ENCODE data around the gene EHBP1L1. TPM values are rescaled to one million over a fixed set of nuclear protein-coding genes. Genes with fewer than 3 reads are reported as not detected.

EHBP1L1 gene
- polyA plus RNA-seq, 3 donors: 29.6 to 507 (median 42.6) TPM

DNA sequence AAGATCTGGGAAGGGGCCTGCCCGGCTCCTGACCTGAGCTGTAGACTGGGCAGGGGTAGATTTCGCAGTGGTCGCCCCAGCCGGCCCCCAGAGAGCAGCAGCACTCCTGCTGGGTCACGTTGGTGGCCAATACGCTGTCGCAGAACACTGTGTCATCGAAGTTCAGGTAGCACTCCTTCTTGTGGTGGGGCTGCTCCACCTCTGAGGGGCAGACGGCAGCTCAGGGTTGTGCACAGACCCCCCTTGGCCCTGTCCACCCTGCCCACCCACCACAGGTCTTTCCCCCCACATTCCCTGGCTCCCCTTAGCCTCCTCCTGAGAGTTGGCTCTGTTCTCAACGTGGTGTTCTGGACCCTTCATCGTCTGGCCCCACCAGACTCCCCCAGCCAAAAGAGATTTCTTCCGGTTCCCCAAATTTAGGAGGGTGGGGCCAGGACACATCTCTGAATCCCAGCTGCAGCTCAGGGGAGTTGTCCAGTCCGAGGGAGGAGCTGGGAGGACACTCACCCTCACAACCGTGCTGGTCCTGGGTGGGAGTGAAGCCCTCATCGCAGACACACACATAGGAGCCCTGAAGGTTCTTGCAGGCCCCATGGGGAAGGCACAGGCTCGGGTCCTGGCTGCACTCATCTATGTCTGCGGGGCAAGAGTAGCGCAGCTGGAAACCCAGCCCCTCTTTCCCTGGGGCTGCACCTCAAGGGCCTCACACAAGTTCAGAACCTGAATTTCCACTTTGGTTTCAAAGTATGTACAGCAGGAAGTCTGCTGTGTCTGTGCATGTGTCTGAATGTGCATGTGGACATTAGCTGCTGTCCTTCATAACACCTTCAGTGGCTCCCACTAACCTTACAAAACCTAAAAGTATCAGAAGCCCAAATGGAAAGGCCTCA, 34.5 kb upstream of the EHBP1L1 start:
- WGBS (ENCODE audit: insufficient coverage): 33% methylated on average over 14 of the region's 18 CpGs
- Mint-ChIP-seq H3K36me3 (peaks cover 11 to 26% of the 10 kb centered on the region in 2 donors), H3K4me3 (peak overlapping the region; percentile 82 to 86), H3K9me3 (no peaks in the 10 kb centered on the region), H3K4me1 (peaks cover 20% of the 10 kb centered on the region), H3K27ac (peak overlapping the region; percentile 72 to 88 (median 85)), H3K27me3 (ENCODE audit: low read depth in 3 of 3) (peaks cover 9 to 12% (median 11%) of the 10 kb centered on the region in 3 donors)
- Histone ChIP-seq H3K9ac (ENCODE audit: insufficient read depth, low read length, poor library complexity, severe bottlenecking) (peak overlapping the region; percentile 54), H4K20me1 (ENCODE audit: insufficient read depth, low read length) (peaks cover 5% of the 10 kb centered on the region), H3K27ac (ENCODE audit: low read depth in 1 of 2, low read length in 2 of 2) (peak overlapping the region; percentile 20 to 49), H3K27me3 (ENCODE audit: control insufficient read depth in 2 of 2, insufficient read depth in 2 of 2, low read length in 2 of 2) (no peaks in the 10 kb centered on the region), H3K9me3 (replicated peaks in 1 of 2; ENCODE audit: control insufficient read depth in 1 of 2, insufficient read depth in 1 of 2, low read length in 2 of 2) (no peaks in the 10 kb centered on the region), H3K4me1 (ENCODE audit: control insufficient read depth in 1 of 2, insufficient read depth in 2 of 2, low read length in 2 of 2) (peaks cover 16 to 34% of the 10 kb centered on the region in 2 donors), H3K4me3 (replicated peaks in 1 of 3; ENCODE audit: low read depth in 2 of 3, low read length in 3 of 3) (peak overlapping the region; percentile 48 to 90 (median 51)), H3K79me2 (ENCODE audit: insufficient read depth, low read length) (no peaks in the 10 kb centered on the region), H2AFZ (ENCODE audit: insufficient read depth, low read depth, low read length, poor library complexity, severe bottlenecking) (peak overlapping the region; percentile 90), H3K36me3 (replicated peaks in 1 of 2; ENCODE audit: control insufficient read depth in 1 of 2, insufficient read depth in 2 of 2, low read length in 2 of 2) (peaks cover 22 to 24% of the 10 kb centered on the region in 2 donors), H3K4me2 (replicated peaks; ENCODE audit: extremely low read depth, low read length, poor library complexity, severe bottlenecking) (peak overlapping the region; percentile 99)
- TF ChIP-seq, protein P1, sequence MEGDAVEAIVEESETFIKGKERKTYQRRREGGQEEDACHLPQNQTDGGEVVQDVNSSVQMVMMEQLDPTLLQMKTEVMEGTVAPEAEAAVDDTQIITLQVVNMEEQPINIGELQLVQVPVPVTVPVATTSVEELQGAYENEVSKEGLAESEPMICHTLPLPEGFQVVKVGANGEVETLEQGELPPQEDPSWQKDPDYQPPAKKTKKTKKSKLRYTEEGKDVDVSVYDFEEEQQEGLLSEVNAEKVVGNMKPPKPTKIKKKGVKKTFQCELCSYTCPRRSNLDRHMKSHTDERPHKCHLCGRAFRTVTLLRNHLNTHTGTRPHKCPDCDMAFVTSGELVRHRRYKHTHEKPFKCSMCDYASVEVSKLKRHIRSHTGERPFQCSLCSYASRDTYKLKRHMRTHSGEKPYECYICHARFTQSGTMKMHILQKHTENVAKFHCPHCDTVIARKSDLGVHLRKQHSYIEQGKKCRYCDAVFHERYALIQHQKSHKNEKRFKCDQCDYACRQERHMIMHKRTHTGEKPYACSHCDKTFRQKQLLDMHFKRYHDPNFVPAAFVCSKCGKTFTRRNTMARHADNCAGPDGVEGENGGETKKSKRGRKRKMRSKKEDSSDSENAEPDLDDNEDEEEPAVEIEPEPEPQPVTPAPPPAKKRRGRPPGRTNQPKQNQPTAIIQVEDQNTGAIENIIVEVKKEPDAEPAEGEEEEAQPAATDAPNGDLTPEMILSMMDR (IDR thresholded peaks at IDR 0.05): peak; percentile 7
- no peak for DNase-seq
- intact Hi-C loops (cut with micrococcal nuclease): loop anchor here (2.0 to 10.0 kb wide), 3 partner anchors 33 to 73 kb away; partner anchors contain the start of genes MAP3K11 (in 2 of the 2) and PCNX3 (in 1 of the 2)

DNA sequence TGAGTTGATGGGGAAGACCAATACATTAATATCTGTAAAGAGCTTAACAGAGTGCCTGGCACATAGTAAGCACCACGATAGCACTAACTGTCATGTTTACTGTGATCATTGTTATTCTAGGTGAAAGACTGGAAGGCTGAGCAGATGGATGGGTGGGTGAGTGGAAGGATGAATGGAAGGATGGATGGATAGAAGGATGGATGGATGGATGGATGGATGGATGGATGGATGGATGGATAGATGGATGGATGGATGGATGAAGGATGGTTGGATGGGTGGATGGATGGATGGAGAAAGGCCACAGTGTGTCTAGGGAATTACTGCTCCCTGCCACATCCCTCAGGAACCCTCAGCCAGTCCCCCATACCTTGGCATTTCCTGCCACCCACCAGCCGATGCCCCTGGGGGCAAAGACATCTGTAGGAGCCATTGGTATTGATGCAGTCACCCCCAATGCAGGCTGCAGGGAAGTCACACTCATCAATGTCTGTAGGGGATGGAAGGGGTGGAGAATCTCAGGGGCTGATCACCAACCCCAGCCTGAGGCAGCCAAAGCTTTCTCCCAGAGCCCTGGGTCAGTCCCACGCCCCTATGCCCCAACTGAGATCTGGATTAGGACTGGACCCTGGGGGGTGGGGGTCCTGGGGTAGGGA, 33.0 kb upstream of the EHBP1L1 start:
- DNase-seq: no peak
- Histone ChIP-seq H3K4me3 (replicated peaks in 1 of 3; ENCODE audit: low read depth in 2 of 3, low read length in 3 of 3) (no peak overlapping the region), H3K4me1 (ENCODE audit: control insufficient read depth in 1 of 2, insufficient read depth in 2 of 2, low read length in 2 of 2) (peaks cover 23 to 45% of the 10 kb centered on the region in 2 donors), H3K27me3 (ENCODE audit: control insufficient read depth in 2 of 2, insufficient read depth in 2 of 2, low read length in 2 of 2) (no peaks in the 10 kb centered on the region), H3K4me2 (replicated peaks; ENCODE audit: extremely low read depth, low read length, poor library complexity, severe bottlenecking) (no peak overlapping the region), H3K36me3 (replicated peaks in 1 of 2; ENCODE audit: control insufficient read depth in 1 of 2, insufficient read depth in 2 of 2, low read length in 2 of 2) (peaks cover 8% of the 10 kb centered on the region in 2 donors), H3K27ac (ENCODE audit: low read depth in 1 of 2, low read length in 2 of 2) (no peak overlapping the region), H3K9ac (ENCODE audit: insufficient read depth, low read length, poor library complexity, severe bottlenecking) (no peak overlapping the region), H3K79me2 (ENCODE audit: insufficient read depth, low read length) (no peaks in the 10 kb centered on the region), H2AFZ (ENCODE audit: insufficient read depth, low read depth, low read length, poor library complexity, severe bottlenecking) (no peak overlapping the region), H4K20me1 (ENCODE audit: insufficient read depth, low read length) (no peaks in the 10 kb centered on the region), H3K9me3 (replicated peaks in 1 of 2; ENCODE audit: control insufficient read depth in 1 of 2, insufficient read depth in 1 of 2, low read length in 2 of 2) (no peaks in the 10 kb centered on the region)
- Mint-ChIP-seq H3K4me1 (peaks cover 25% of the 10 kb centered on the region), H3K36me3 (peaks cover 2 to 11% of the 10 kb centered on the region in 2 donors), H3K4me3 (no peak overlapping the region), H3K27ac (peak overlapping the region in 2 of 7 donors; percentile 62 to 80), H3K27me3 (ENCODE audit: low read depth in 3 of 3) (peaks cover 10 to 12% (median 11%) of the 10 kb centered on the region in 3 donors), H3K9me3 (no peaks in the 10 kb centered on the region)
- whole genome bisulfite sequencing (ENCODE audit: insufficient coverage): 100% methylated on average over 2 of the region's 3 CpGs
- TF ChIP-seq, protein P1 (IDR thresholded peaks at IDR 0.05): no peak
- intact Hi-C loops (cut with micrococcal nuclease): loop anchor here (5.0 to 10.0 kb wide), 2 partner anchors 69 to 72 kb away; partner anchors contain the start of genes MAP3K11 (in 2 of the 2) and PCNX3 (in 1 of the 2)
